Measurements from ENCODE around the gene CASP8AP2.

GRCh38 chr6:89843070-89843469, 13.4 kb downstream of the CASP8AP2 start:
- TF ChIP-seq CTCF (IDR thresholded peaks at IDR 0.05) (no peak), ZFX (IDR thresholded peaks at IDR 0.05; ENCODE audit: borderline replicate concordance) (no peak)
